Astrocyte of the cerebellum (primary cell): ENCODE measurements around the gene AAK1.

Source experiments
- DNase-seq: peaks from one replicate; pipeline ENCODE4 v3.0.0-alpha.2; 2011; ENCODE audit warnings: low read depth
- H3K4me3 ChIP-seq: 2 replicates; pipeline ENCODE4 v1.5.1; 2011; ENCODE audit warnings: mild to moderate bottlenecking, low read depth, low read length, moderate library complexity
- in situ Hi-C: cut with HindIII; loops from 2 replicates; pipeline ENCODE4 v1.10.0; 2017; ENCODE audit warnings: low sequenced_read_pairs
- TF ChIP-seq, protein P1 (sequence below): IDR thresholded peaks from 2 replicates; pipeline ENCODE4 v1.5.1; 2012; ENCODE audit warnings: low read length, low read depth, moderate library complexity, mild to moderate bottlenecking; ENCODE audit errors: missing control alignments

Gene AAK1

DNA sequence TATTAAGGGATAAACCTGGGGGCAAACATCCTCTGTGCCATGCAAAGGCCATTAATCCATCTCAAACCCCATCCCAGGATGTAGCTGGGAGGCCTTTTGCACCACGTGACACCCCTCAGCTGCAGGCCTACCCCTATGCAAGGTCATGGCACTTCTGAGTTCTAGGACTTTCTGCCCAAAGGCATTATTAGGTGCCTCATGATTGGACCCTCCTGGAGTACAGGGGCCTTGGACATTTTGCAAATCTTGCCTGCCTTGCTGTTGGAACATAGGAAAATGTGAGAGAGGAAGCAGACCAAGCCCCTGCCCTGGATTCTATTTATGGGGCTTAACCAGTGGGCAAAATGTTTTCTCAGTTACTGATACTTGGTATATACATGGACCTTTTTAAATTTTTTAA is 162.1 kb downstream of the AAK1 start:
- in situ Hi-C loops, result no loop called here
- DNase-seq, result no peak
- TF ChIP-seq, protein P1, sequence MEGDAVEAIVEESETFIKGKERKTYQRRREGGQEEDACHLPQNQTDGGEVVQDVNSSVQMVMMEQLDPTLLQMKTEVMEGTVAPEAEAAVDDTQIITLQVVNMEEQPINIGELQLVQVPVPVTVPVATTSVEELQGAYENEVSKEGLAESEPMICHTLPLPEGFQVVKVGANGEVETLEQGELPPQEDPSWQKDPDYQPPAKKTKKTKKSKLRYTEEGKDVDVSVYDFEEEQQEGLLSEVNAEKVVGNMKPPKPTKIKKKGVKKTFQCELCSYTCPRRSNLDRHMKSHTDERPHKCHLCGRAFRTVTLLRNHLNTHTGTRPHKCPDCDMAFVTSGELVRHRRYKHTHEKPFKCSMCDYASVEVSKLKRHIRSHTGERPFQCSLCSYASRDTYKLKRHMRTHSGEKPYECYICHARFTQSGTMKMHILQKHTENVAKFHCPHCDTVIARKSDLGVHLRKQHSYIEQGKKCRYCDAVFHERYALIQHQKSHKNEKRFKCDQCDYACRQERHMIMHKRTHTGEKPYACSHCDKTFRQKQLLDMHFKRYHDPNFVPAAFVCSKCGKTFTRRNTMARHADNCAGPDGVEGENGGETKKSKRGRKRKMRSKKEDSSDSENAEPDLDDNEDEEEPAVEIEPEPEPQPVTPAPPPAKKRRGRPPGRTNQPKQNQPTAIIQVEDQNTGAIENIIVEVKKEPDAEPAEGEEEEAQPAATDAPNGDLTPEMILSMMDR, result no peak
- H3K4me3 ChIP-seq, result no peak overlapping the region

GRCh38 chr2:69477627-69478026 is 165.9 kb downstream of the AAK1 start:
- DNase-seq, result no peak
- TF ChIP-seq, protein P1, result no peak
- H3K4me3 ChIP-seq, result no peak overlapping the region
- in situ Hi-C loops, result no loop called here

DNA sequence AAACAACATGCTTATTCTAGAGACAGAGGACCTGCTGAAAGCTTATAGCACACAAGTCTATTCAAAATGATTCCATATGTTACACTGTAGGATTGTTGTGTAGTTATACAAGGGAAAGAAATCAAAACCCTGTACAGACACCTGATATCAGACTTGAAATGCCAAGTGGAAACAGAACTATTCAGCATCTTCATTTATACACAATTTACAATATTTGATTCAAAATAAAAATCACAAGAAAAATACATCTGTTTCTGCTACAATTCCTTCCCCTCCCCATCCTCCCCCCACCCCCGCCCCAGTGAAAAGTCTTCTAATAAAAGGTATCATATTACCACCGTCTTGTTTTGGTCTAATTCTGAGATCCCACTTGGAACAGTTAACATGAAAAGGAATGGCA is 168.9 kb downstream of the AAK1 start:
- no peak for DNase-seq
- in situ Hi-C loops, result no loop called here
- TF ChIP-seq, protein P1, result no peak
- no peak overlapping the region for H3K4me3 ChIP-seq

DNA sequence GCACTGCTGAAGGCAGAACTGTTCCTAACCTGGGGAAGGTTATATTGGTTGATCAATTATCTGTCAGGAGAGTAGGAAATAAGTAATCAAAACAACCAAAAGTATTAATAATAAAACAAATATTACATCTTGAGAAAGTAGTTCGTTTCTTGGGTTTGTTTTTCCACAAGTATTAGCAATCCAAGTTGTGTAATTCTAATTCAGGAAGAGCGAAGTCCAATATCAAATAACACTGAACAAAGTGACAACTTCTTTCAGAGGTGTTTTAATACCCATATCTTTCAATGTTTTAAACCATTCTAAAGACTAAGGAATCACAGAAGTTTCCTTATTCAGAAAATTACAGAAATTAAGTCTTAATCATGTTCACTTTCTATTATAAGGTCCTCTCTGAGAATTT is 171.7 kb downstream of the AAK1 start:
- TF ChIP-seq, protein P1, result no peak
- in situ Hi-C loops, result no loop called here
- DNase-seq, result no peak
- H3K4me3 ChIP-seq, result no peak overlapping the region

DNA sequence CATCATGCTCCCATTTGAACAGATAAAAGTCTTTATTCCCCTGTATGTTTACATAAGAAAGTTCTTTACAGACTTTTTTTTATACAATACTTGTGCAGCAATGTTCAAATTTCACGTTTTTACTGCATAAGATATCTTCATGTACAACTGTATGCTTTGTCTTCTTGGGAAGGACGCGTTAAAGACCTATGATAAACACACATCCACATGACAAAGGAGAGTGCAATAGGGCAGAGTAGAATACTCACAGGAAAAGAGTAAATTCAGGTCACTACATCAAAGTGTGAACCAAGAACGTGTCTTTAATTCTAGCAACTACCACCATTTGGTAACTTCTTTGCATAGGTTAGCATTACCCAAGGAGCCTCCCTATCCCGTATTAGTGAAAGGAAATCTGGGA is 172.6 kb downstream of the AAK1 start:
- TF ChIP-seq, protein P1, result no peak
- no peak for DNase-seq
- in situ Hi-C loops, result no loop called here
- no peak overlapping the region for H3K4me3 ChIP-seq

GRCh38 chr2:69469784-69470183 is 173.8 kb downstream of the AAK1 start:
- no peak for DNase-seq
- in situ Hi-C loops, result no loop called here

More at GRCh38 chr2:69469784-69470183, 173.8 kb downstream of the AAK1 start:
- TF ChIP-seq, protein P1, result no peak
- H3K4me3 ChIP-seq, result no peak overlapping the region
